Body of pancreas (tissue), 4 donors: ENCODE measurements around the gene ANKZF1.

Experiments used
- POLR2A ChIP-seq, 3 donors: fragments of 450-650 bp; IDR thresholded peaks; one replicate each; pipeline ENCODE4 v1.6.1; 2016; ENCODE audit warnings: antibody characterized with exemption in 3 of 3, mild to moderate bottlenecking in 2 of 3
- TF ChIP-seq, protein P1 (sequence below), 7 experiments: fragments of 450-650 bp in 4 of 7; fragments of 200-600 bp in 3 of 7; sonication (generic) in 3 of 7; IDR thresholded peaks; one replicate each; pipeline ENCODE4 v1.5.1; 2016 to 2019; ENCODE audit warnings: antibody characterized with exemption in 7 of 7

DNA sequence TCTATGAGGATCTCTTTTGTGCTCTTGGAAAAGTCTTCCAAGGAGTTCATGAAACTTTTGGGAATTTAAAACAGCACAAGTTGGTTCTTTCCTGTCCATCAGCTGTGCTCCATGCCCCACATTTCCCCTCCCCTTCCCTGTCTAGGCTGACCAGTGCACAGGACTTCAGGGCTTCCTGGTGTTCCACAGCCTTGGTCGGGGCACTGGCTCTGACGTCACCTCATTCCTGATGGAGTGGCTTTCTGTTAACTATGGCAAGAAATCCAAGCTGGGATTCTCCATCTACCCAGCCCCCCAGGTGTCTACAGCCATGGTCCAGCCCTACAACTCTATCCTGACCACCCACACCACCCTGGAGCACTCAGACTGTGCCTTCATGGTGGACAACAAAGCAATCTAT lies 41.4 kb downstream of the ANKZF1 start:
- no peak for TF ChIP-seq POLR2A (IDR thresholded peaks at IDR 0.05)
- TF ChIP-seq, protein P1, sequence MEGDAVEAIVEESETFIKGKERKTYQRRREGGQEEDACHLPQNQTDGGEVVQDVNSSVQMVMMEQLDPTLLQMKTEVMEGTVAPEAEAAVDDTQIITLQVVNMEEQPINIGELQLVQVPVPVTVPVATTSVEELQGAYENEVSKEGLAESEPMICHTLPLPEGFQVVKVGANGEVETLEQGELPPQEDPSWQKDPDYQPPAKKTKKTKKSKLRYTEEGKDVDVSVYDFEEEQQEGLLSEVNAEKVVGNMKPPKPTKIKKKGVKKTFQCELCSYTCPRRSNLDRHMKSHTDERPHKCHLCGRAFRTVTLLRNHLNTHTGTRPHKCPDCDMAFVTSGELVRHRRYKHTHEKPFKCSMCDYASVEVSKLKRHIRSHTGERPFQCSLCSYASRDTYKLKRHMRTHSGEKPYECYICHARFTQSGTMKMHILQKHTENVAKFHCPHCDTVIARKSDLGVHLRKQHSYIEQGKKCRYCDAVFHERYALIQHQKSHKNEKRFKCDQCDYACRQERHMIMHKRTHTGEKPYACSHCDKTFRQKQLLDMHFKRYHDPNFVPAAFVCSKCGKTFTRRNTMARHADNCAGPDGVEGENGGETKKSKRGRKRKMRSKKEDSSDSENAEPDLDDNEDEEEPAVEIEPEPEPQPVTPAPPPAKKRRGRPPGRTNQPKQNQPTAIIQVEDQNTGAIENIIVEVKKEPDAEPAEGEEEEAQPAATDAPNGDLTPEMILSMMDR (IDR thresholded peaks at IDR 0.05): no peak
